ENCODE measurements around the gene FAIM2. TPM values are rescaled to one million over a fixed set of nuclear protein-coding genes. Genes with fewer than 3 reads are reported as not detected.
"Not testable (repeated sequence)": the region's sequence is repeated elsewhere in the genome, so short reads cannot be mapped to it uniquely, and the experiment has no call there.

FAIM2 gene
- total and polyA plus RNA-seq, 9 donors: under 0.01 to 19.3 (median 2.4) TPM

DNA sequence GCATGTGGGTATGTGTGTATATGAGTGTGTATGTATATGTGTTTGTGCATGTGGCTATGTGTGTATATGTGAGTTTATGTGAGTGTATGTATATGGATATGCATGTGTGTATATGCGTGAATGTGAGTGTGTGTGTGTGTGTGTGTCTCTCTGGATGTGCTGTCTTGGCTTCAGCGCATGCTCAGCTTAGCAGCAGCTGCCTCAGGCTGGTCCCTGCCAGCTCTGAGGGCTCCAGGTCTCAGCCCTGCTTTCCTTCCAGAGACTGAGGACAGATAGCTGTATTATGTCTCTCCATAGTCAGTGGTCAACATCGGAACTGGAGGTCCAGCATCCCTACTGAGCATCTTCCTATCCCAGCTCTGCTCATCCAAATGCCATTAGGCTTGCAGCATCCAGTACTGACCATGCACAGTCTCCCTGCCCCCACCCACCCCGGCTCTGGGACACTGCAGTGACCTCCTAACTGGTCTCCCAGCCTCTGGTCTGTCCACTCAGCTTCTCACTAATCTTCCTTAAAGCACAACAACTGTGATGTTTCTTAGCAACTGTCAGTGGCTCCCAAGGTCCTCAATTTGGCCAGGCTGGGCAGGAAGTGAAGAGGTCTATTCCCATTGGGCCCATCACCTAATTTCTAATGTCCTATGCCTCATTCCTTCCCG, 22.8 kb downstream of the FAIM2 start:
- intact Hi-C loops (cut with DNase I): no loop called here
- H3K4me3 ChIP-seq: no peak overlapping the region
- 55 to 77% (median 61%) methylated on average over 5 of the region's 5 CpGs for WGBS, 3 donors
- DNase-seq: peak in 2 of 5 donors; percentile 3 to 11
- TF ChIP-seq POLR2A (IDR thresholded peaks at IDR 0.05) (no peak), EP300 (IDR thresholded peaks at IDR 0.05) (no peak)
- TF ChIP-seq, protein P1, sequence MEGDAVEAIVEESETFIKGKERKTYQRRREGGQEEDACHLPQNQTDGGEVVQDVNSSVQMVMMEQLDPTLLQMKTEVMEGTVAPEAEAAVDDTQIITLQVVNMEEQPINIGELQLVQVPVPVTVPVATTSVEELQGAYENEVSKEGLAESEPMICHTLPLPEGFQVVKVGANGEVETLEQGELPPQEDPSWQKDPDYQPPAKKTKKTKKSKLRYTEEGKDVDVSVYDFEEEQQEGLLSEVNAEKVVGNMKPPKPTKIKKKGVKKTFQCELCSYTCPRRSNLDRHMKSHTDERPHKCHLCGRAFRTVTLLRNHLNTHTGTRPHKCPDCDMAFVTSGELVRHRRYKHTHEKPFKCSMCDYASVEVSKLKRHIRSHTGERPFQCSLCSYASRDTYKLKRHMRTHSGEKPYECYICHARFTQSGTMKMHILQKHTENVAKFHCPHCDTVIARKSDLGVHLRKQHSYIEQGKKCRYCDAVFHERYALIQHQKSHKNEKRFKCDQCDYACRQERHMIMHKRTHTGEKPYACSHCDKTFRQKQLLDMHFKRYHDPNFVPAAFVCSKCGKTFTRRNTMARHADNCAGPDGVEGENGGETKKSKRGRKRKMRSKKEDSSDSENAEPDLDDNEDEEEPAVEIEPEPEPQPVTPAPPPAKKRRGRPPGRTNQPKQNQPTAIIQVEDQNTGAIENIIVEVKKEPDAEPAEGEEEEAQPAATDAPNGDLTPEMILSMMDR (IDR thresholded peaks at IDR 0.05): no peak
- H3K27ac ChIP-seq: no peak overlapping the region
- no peaks in the 10 kb centered on the region for H3K36me3 ChIP-seq
- no peaks in the 10 kb centered on the region for H3K27me3 ChIP-seq
- H3K4me1 ChIP-seq (ENCODE audit: insufficient read depth): no peaks in the 10 kb centered on the region
- no peaks in the 10 kb centered on the region for H3K9me3 ChIP-seq

DNA sequence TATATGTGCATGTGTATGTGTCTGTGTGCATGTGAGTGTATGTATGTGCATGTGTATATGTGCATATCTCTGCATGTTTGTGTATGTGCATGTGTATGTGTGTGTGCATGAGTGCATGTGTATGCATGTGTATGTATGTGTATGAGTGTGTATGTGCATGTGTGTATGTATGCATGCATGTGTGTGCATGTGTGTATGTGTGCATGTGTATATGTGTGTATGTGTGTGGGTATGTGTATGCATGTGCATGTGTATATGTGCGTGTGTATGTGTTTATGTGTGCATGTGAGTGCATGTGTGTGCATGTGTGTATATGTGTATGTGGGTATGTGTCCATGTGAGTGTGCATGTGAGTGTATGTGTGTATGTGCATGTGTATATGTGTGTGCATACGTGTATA, 24.6 kb downstream of the FAIM2 start:
- intact Hi-C loops (cut with DNase I); H3K27ac ChIP-seq; H3K4me3 ChIP-seq; DNase-seq; H3K27me3 ChIP-seq; H3K36me3 ChIP-seq; H3K4me1 ChIP-seq (ENCODE audit: insufficient read depth); H3K9me3 ChIP-seq: not testable (repeated sequence)
- 67 to 90% (median 88%) methylated on average over 2 of the region's 2 CpGs for WGBS, 3 donors

DNA sequence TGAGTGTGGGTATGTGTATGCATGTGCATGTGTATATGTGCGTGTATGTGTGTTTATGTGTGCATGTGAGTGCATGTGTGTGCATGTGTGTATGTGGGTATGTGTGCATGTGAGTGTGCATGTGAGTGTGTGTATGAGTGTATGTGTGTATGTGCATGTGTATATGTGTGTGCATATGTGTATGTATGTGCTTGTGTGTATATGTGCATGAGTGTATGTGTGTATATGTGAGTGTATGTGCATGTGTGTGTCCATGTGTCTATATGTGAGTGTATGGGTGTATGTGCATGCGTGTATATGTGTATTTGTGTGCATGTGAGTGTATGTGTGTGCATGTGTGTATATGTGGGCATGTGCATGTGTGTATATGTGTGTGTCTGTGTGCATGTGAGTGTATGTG, 25.7 kb downstream of the FAIM2 start:
- 50 to 84% (median 73%) methylated on average over 2 of the region's 2 CpGs for WGBS, 3 donors
- no peak for DNase-seq
- no peak overlapping the region for H3K4me3 ChIP-seq
- no peaks in the 10 kb centered on the region for H3K4me1 ChIP-seq (ENCODE audit: insufficient read depth)
- H3K27ac ChIP-seq: no peak overlapping the region
- no peaks in the 10 kb centered on the region for H3K27me3 ChIP-seq
- intact Hi-C loops (cut with DNase I): no loop called here
- H3K9me3 ChIP-seq: no peaks in the 10 kb centered on the region
- H3K36me3 ChIP-seq: no peaks in the 10 kb centered on the region
- TF ChIP-seq, protein P1 (IDR thresholded peaks at IDR 0.05): no peak
- no peak for TF ChIP-seq EP300 (IDR thresholded peaks at IDR 0.05)
- no peak for TF ChIP-seq POLR2A (IDR thresholded peaks at IDR 0.05)

DNA sequence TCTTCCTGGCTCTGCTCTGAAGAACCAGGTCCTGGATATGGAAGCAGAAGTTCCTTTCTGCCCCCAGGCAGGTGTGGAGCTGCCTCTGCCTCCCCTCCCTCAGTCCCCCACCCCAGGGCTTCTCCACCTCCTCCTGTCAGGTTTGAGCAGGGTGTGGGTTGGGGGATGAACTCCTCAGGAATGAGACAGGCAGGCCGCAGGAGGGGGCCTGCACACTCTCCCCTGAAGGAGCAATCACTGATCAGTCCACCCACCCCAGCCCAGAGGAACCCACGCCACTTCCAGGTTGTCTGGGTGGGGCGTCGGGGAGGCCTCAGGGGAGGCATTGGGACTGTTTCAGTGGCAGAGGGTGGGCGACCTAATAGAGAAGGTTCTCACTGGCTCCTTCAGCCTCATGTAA, 26.6 kb downstream of the FAIM2 start:
- no peak overlapping the region for H3K4me3 ChIP-seq
- TF ChIP-seq POLR2A (IDR thresholded peaks at IDR 0.05) (no peak), EP300 (IDR thresholded peaks at IDR 0.05) (no peak)
- TF ChIP-seq, protein P1 (IDR thresholded peaks at IDR 0.05): no peak
- DNase-seq: peak in 1 of 5 donors; percentile 13
- no peak overlapping the region for H3K27ac ChIP-seq
- no peaks in the 10 kb centered on the region for H3K36me3 ChIP-seq
- WGBS, 3 donors: 72 to 84% (median 84%) methylated on average over 5 of the region's 5 CpGs
- intact Hi-C loops (cut with DNase I): no loop called here
- no peaks in the 10 kb centered on the region for H3K27me3 ChIP-seq
- no peaks in the 10 kb centered on the region for H3K9me3 ChIP-seq
- no peaks in the 10 kb centered on the region for H3K4me1 ChIP-seq (ENCODE audit: insufficient read depth)

DNA sequence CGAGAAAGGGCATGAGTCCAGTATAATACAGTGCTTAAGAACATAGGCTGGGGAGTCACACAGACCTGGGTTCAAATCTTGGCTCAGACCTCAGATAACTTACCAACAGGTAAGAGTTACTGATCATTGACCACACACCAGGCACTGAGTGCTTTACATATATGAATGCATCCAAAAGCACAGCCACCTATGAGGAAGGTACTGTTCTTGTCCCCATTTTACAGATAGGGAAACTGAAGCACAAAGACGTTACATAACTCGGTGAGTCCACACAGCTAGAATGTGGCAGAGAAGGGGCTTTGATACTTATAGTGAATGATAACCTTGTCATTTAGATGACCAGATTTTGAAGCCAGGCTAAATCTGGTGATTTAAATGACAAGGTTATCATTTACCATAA, 27.6 kb downstream of the FAIM2 start:
- no peaks in the 10 kb centered on the region for H3K27me3 ChIP-seq
- no peak for DNase-seq
- H3K9me3 ChIP-seq: no peaks in the 10 kb centered on the region
- no peaks in the 10 kb centered on the region for H3K4me1 ChIP-seq (ENCODE audit: insufficient read depth)
- intact Hi-C loops (cut with DNase I): no loop called here
- 92 to 94% (median 93%) methylated on average over 3 of the region's 3 CpGs for WGBS, 3 donors
- no peak for TF ChIP-seq EP300 (IDR thresholded peaks at IDR 0.05)
- no peak for TF ChIP-seq POLR2A (IDR thresholded peaks at IDR 0.05)
- TF ChIP-seq, protein P1 (IDR thresholded peaks at IDR 0.05): no peak
- H3K4me3 ChIP-seq: no peak overlapping the region
- no peaks in the 10 kb centered on the region for H3K36me3 ChIP-seq
- no peak overlapping the region for H3K27ac ChIP-seq
